ENCODE results near the gene ZNF592.

Gene ZNF592

DNA sequence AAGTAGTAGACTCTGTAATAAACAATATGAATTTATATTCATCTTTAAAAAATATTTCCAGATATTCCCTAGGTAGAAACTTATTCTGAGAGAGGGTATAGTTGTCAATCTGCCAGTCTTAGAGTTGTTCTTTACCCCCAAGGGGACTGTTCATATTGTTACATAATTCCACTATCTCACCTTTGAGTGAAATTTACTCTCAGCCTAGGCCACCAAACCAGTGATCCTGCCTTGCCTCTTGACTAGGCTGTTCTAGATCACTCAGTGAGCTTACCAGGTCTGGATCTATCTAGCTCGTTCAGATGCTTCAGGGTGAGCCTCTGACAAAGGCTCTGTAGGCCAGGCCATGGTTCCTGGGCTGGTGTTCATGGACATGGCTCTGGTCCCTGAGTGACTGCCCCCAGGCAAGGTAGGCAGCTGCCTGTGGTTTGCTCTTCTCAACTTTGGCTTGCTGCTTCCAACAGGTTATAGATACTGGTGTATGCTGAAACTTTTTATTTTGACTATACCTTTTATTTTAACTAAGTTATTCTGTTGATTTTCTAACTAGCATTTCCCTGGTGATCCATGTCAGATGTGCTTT is 27.6 kb downstream of the ZNF592 start:
- no peak for DNase-seq (ENCODE audit: low read depth, low spot score)

DNA sequence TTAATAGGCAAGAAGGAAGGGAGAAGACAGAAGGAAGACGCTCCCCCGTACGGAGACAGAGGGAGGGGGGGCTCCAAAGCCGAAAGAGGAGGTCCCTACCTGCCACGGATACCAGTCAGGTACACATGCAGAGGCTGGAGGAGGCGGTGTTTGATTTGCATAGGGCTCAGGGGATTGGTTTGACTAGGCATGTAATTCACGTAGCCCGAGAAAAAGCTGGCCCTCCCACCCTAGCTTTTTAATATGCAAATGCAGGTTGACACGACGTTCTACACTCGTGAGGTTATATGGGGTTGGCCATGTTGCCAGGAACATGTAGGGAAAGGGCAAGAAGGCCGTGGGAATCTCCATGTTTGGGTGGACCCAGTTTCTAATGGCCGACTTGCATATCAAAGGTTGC is 29.8 kb downstream of the ZNF592 start:
- DNase-seq (ENCODE audit: low read depth, low spot score), result peak; percentile 23

DNA sequence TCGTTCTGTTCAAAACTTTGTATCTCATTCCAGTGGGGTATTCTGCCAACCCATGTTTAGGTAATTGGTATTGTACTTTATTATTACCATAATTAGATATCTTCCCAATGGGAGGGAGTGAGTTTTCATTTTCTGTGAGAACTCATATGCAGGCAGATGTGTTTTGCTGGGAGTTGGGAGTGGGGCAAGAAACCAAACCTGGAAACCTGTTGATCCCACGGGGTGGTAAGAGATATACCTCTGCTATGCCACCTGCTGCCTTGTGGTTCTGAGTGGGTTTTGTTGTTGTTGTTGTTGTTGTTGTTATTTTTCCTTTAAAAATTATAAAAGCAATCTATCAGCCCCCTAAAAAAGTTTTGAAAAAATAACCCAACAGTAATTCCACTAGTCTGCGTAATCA is 32.1 kb downstream of the ZNF592 start:
- no peak for DNase-seq (ENCODE audit: low read depth, low spot score)

- no peak for DNase-seq (ENCODE audit: low read depth, low spot score)
These were observed 33.1 kb downstream of the ZNF592 start for GRCh38 chr15:84781495-84781894.

GRCh38 chr15:84782346-84782745 is 34.0 kb downstream of the ZNF592 start:
- DNase-seq (ENCODE audit: low read depth, low spot score), result no peak

DNA sequence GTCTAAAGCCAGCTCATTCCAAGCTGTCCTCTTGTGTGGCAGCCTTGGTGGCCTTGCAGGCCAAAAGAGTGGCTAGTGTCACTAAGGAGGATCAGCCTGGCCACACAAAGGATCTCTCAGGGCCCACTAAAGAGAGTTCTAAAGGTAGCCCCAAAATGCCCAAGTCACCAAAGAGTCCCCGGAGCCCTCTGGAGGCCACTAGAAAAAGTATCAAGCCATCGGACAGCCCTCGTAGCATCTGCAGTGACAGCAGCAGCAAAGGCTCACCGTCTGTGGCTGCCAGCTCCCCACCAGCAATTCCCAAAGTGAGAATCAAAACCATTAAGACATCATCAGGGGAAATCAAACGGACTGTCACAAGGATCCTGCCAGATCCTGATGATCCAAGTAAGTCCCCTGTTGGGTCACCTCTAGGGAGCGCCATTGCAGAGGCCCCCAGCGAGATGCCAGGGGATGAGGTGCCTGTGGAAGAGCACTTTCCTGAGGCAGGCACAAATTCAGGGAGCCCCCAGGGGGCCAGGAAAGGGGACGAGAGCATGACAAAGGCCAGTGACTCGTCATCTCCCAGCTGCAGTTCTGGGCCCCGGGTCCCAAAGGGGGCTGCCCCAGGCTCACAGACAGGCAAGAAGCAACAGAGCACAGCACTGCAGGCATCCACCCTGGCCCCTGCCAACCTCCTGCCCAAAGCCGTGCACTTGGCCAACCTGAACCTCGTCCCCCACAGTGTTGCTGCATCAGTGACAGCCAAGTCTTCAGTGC is 35.3 kb downstream of the ZNF592 start:
- DNase-seq (ENCODE audit: low read depth, low spot score), result peak; percentile 33

DNA sequence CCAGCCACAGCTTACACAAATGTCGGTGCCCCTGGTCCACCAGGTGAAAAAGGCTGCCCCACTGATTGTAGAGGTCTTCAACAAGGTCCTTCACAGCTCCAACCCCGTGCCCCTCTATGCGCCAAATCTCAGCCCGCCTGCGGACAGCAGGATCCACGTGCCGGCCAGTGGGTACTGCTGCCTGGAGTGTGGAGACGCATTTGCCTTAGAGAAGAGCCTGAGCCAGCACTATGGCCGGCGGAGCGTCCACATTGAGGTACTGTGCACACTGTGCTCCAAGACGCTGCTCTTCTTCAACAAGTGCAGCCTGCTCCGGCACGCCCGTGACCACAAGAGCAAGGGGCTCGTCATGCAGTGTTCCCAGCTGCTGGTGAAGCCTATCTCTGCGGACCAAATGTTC is 35.9 kb downstream of the ZNF592 start:
- no peak for DNase-seq (ENCODE audit: low read depth, low spot score)

DNA sequence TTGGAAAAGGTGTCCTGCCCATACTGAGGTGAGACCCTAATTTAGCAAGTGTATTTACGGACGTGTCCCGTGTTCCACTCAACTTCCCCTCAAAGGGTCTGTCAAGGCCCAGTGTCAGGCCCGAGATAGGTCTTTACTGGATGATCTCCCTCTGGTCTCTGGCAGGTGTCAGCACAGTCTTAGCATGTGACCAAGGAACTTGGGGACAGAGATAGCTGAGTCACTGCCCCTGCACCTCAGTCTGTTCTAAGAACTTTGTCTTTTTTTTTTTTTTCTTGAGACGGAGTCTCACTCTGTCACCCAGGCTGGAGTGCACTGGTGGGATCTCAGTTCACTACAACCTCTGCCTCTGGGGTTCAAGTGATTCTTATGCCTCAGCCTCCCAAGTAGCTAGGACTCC is 36.7 kb downstream of the ZNF592 start:
- DNase-seq (ENCODE audit: low read depth, low spot score), result no peak

- DNase-seq (ENCODE audit: low read depth, low spot score), result no peak
These were observed 40.1 kb downstream of the ZNF592 start for GRCh38 chr15:84788500-84788899.

- DNase-seq (ENCODE audit: low read depth, low spot score), result no peak
These were observed 41.4 kb downstream of the ZNF592 start for GRCh38 chr15:84789762-84790161.

DNA sequence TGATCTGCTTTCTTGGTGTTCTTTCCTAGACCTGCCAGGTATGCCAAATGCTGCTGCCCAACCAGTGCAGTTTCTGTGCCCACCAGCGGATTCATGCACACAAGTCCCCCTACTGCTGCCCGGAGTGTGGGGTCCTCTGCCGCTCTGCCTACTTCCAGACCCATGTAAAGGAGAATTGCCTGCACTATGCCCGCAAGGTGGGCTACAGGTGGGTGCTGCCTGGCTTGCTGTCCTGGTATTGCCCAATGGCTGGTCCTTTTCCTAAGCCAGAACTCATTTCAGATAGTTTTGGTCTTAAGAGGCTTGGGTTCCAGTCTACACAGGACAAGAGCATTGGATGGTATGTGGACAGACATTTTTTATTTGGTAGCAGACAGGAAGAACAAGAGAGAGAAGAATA is 42.3 kb downstream of the ZNF592 start:
- no peak for DNase-seq (ENCODE audit: low read depth, low spot score)

- no peak for DNase-seq (ENCODE audit: low read depth, low spot score)
These were observed 43.4 kb downstream of the ZNF592 start for GRCh38 chr15:84791763-84792162.

- DNase-seq (ENCODE audit: low read depth, low spot score), result no peak
These were observed 45.2 kb downstream of the ZNF592 start for GRCh38 chr15:84793431-84794161.

DNA sequence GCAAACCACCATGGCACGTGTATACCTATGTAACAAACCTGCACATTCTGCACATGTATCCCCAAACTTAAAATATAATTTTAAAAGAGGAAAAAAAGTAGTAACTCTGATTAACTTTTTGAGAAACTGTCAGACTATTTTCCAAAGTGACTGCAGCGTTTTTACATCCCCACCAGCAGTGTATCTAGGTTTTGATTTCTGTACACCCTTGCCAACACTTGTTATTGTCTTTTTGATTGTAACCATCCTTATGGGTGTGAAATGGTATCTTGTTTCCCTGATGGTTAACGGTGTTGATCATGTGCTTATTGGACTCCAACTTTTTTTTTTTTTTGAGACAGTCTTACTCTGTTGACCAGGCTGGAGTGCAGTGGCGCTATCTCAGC is 45.8 kb downstream of the ZNF592 start:
- no peak for DNase-seq (ENCODE audit: low read depth, low spot score)

GRCh38 chr15:84795186-84795585 is 46.8 kb downstream of the ZNF592 start:
- DNase-seq (ENCODE audit: low read depth, low spot score), result no peak

- DNase-seq (ENCODE audit: low read depth, low spot score), result no peak
These were observed 48.8 kb downstream of the ZNF592 start for GRCh38 chr15:84797212-84797611.

DNA sequence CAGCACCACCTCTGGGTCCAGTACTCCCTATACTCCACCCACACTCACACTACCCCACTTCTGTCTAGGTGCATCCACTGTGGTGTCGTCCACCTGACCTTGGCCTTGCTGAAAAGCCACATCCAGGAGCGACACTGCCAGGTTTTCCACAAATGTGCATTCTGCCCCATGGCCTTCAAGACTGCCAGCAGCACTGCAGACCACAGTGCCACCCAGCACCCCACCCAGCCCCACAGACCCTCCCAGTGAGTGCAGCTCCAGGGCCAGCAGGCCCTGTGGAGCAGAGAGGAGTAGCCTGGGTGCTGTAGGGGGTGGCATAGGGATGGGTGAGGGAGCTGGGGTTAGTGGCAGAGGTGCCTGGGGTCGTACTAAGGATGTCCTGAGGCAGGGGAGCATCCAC is 49.4 kb downstream of the ZNF592 start:
- no peak for DNase-seq (ENCODE audit: low read depth, low spot score)

DNA sequence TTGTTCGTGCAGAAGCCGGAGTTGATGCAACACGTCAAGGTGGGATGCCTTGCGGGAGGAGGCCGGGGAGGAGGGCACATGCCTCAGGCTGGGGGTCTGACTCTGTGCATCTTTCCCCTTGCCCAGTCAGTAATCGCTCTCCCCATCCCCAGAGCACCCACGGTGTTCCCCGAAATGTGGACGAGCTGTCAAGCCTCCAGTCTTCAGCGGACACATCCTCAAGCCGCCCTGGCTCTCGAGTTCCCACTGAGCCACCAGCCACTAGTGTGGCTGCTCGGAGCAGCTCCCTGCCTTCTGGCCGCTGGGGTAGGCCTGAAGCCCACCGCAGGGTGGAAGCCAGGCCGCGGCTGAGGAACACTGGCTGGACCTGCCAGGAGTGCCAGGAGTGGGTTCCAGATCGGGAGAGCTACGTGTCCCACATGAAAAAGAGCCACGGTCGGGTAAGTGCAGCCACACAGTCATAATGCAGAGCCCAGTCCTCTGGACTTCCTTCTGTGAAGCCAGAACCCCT is 50.1 kb downstream of the ZNF592 start:
- no peak for DNase-seq (ENCODE audit: low read depth, low spot score)

DNA sequence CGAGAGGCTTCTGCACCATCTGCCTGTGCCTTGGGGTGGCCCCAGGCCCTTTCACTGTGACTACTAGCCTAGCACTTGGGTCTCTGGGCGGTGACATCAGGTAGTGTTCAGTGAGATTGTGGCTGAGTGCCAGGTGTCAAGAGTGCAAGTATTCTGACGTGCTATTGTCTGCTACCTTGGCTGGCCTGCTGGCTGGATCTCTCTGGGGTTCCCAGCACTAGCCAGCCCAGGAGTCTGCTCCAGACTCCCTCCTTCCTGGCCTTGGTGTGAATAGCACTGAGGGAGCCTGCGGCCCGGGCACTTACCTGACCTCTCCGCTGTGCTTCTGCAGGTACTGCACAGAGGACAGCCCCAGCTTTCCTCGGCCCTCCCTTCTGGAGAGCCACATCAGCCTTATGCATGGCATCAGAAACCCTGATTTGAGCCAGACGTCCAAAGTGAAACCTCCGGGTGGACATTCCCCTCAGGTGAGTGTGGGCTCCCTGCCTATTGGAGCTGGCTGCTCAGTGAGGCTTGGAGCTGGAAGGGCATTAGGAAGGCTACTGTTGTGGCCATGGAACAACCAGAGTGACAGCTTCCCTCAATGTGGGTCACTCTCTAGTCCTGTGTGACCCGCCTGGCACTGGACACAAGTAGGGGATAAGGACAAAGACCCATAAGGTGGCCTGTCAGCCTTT is 51.3 kb downstream of the ZNF592 start:
- no peak for DNase-seq (ENCODE audit: low read depth, low spot score)

- DNase-seq (ENCODE audit: low read depth, low spot score), result no peak
These were observed 52.0 kb downstream of the ZNF592 start for GRCh38 chr15:84800365-84800806.

DNA sequence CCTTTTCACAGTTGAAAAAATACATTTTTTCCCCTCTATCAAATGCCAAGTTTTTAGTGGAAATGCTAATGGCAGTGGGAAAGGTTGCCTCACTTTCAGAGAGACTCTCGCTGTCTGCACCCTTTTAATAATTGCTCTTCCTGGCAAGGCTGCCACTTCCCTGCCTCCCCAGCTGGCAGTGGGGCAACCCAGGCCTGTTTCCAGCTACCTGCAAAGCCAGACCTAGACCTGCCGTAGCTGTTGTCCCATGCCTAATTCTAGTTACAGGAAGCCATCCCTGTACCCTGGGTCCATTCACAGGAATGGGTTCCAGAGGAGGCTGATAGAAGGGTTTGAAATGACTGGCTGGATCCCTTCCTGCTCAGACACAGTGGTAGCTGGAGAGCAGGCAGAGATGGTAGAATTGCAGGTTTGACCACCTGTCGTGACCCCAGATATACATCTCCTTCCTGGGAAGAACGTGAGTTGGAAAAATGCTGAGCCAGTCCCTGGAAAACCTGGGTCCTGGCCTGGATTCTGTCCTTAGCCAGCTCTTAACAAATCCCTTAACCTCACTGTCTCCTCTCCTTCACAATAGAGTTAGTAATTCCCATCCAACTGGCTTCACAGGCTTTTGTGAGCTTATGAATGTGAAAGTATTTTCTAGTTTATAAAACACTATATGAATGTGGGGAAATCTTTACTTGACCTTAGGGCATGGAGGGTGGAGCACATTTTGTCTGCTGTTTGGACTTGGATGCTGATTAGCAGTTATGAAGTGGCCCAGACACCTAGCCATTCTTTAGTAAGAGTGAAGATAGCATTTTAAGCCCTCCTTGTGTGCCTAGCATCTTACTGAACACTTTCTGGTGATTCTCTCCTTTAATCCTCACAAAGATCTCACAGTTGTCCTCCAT is 55.9 kb downstream of the ZNF592 start:
- no peak for DNase-seq (ENCODE audit: low read depth, low spot score)

All from iPS DF 19.7 (cell line).